DND-41 (cell line): ENCODE measurements around the gene ORAI2.
"Not testable (repeated sequence)": the region's sequence is repeated elsewhere in the genome, so short reads cannot be mapped to it uniquely, and the experiment has no call there.

Experiments used
- ATAC-seq: fragments of 200-7000 bp; cut with Tn5 transposase; 3 replicates; pipeline ENCODE4 v1.9.1; 2021; ENCODE audit warnings: low read depth; ENCODE audit not compliant: insufficient read depth
- DNase-seq: peaks from one replicate; pipeline ENCODE4 v3.0.0-alpha.2; 2020
- H2AFZ ChIP-seq: 2 replicates; pipeline ENCODE4 v1.6.0; 2012; ENCODE audit warnings: low read depth, low read length
- H3K27ac ChIP-seq: 2 replicates; pipeline ENCODE4 v1.5.1; 2012; ENCODE audit warnings: low read length, inconsistent platforms
- H3K27me3 ChIP-seq: fragments of 200-600 bp; sonication (generic); 2 replicates; pipeline ENCODE4 v1.6.0; 2012; ENCODE audit warnings: low read length, mild to moderate bottlenecking, inconsistent platforms; ENCODE audit not compliant: insufficient read depth, poor library complexity
- H3K36me3 ChIP-seq: 2 replicates; pipeline ENCODE4 v1.5.1; 2012; ENCODE audit warnings: low read length, inconsistent platforms; ENCODE audit not compliant: insufficient read depth
- H3K4me1 ChIP-seq: 2 replicates; pipeline ENCODE4 v1.5.1; 2012; ENCODE audit warnings: mild to moderate bottlenecking, low read length; ENCODE audit not compliant: insufficient read depth
- H3K4me2 ChIP-seq: 2 replicates; pipeline ENCODE4 v1.6.0; 2012; ENCODE audit warnings: mild to moderate bottlenecking, moderate library complexity, low read length, inconsistent platforms; ENCODE audit not compliant: insufficient read depth
- H3K4me3 ChIP-seq, 2 experiments: fragments of 200-600 bp in 1 of 2; shearing (Covaris generic) in 1 of 2; 2 replicates each; pipeline ENCODE4 v1.5.1; 2012 to 2016; ENCODE audit warnings: inconsistent platforms in 2 of 2, low read length in 2 of 2, mild to moderate bottlenecking in 2 of 2, low read depth in 1 of 2, moderate library complexity in 1 of 2
- H3K79me2 ChIP-seq: 2 replicates; pipeline ENCODE4 v1.6.0; 2012; ENCODE audit warnings: low read length, inconsistent platforms; ENCODE audit not compliant: insufficient read depth
- H3K9ac ChIP-seq: 2 replicates; pipeline ENCODE4 v1.6.0; 2012; ENCODE audit warnings: low read depth, mild to moderate bottlenecking, inconsistent platforms, low read length, moderate library complexity
- H3K9me3 ChIP-seq: 2 replicates; pipeline ENCODE4 v1.5.1; 2012; ENCODE audit warnings: low read length, moderate library complexity, mild to moderate bottlenecking, inconsistent platforms; ENCODE audit not compliant: insufficient read depth, severe bottlenecking
- H4K20me1 ChIP-seq: 2 replicates; pipeline ENCODE4 v1.6.0; 2012; ENCODE audit warnings: low read length; ENCODE audit not compliant: insufficient read depth
- CTCF ChIP-seq: IDR thresholded peaks from 2 replicates; pipeline ENCODE4 v1.5.1; 2012; ENCODE audit warnings: borderline replicate concordance, low read length, moderate library complexity, mild to moderate bottlenecking; ENCODE audit not compliant: poor library complexity, severe bottlenecking; ENCODE audit errors: extremely low read depth
- EZH2 ChIP-seq: IDR thresholded peaks from 3 replicates; pipeline ENCODE4 v1.6.1; 2012; ENCODE audit warnings: borderline replicate concordance, low read depth, mild to moderate bottlenecking, moderate library complexity, low read length, inconsistent platforms; ENCODE audit not compliant: severe bottlenecking

ORAI2 gene

DNA sequence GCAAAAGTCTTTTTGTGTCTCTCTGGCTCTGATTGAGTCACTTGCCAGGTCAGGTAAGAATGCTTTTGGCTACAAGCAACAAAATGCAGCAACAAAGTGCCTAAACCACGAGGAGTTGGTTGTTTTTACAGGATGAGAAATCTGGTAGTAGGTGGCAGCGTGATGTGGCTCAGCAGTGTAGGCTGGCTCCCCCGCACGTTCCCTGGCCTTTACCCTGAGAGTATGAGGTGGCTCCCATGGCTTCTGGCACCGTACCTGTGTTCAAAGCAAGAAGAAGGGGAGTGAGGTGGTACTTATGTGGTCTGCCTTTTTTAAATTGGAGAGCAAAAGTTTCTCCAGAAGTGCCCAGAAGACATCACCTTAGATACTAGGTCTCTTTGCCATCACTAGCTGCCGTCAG lies 25.5 kb upstream of the ORAI2 start:
- no peak overlapping the region for H3K4me2 ChIP-seq
- H3K9ac ChIP-seq: no peak overlapping the region
- peaks cover 97% of the 10 kb centered on the region for H3K36me3 ChIP-seq
- peaks cover 11% of the 10 kb centered on the region; the same call in 1 of the 2 replicates for H3K79me2 ChIP-seq
- no peak for TF ChIP-seq EZH2
- TF ChIP-seq CTCF: no peak
- H3K4me1 ChIP-seq: no peaks in the 10 kb centered on the region
- no peaks in the 10 kb centered on the region for H3K9me3 ChIP-seq
- H3K4me3 ChIP-seq: no peak overlapping the region
- H3K27ac ChIP-seq: no peak overlapping the region
- H3K27me3 ChIP-seq: no peaks in the 10 kb centered on the region
- peaks cover 11% of the 10 kb centered on the region; the same call in 1 of the 2 replicates for H4K20me1 ChIP-seq
- no peak overlapping the region for H2AFZ ChIP-seq
- DNase-seq: no peak
- no peak for ATAC-seq

- H3K27ac ChIP-seq, H3K4me1 ChIP-seq, H3K4me2 ChIP-seq, H3K27me3 ChIP-seq, H2AFZ ChIP-seq, H3K9ac ChIP-seq, DNase-seq, ATAC-seq, H3K9me3 ChIP-seq, H3K4me3 ChIP-seq: not testable (repeated sequence)
- H3K36me3 ChIP-seq: peaks cover 97% of the 10 kb centered on the region
- H4K20me1 ChIP-seq: peaks cover 12% of the 10 kb centered on the region; the same call in 1 of the 2 replicates
- H3K79me2 ChIP-seq: peaks cover 11% of the 10 kb centered on the region; the same call in 1 of the 2 replicates
Measured at GRCh38 chr7:102408530-102408929, 24.8 kb upstream of the ORAI2 start.

GRCh38 chr7:102409340-102409739 lies 24.0 kb upstream of the ORAI2 start:
- Histone ChIP-seq H3K4me3 (no peak overlapping the region), H3K4me1 (no peaks in the 10 kb centered on the region), H3K36me3 (peaks cover 97% of the 10 kb centered on the region), H3K27ac (no peak overlapping the region), H3K79me2 (peaks cover 11% of the 10 kb centered on the region; the same call in 1 of the 2 replicates), H3K27me3 (no peaks in the 10 kb centered on the region), H4K20me1 (peaks cover 4% of the 10 kb centered on the region; the same call in 1 of the 2 replicates), H3K9me3 (no peaks in the 10 kb centered on the region), H3K9ac (no peak overlapping the region), H2AFZ (no peak overlapping the region), H3K4me2 (no peak overlapping the region)
- ATAC-seq (no peak), DNase-seq (no peak)
- TF ChIP-seq CTCF (no peak), EZH2 (no peak)

GRCh38 chr7:102410123-102410522 lies 23.3 kb upstream of the ORAI2 start:
- Histone ChIP-seq H4K20me1 (peaks cover 4% of the 10 kb centered on the region; the same call in 1 of the 2 replicates), H3K4me2 (no peak overlapping the region), H3K4me3 (no peak overlapping the region), H3K9ac (no peak overlapping the region), H3K27me3 (no peaks in the 10 kb centered on the region), H3K9me3 (no peaks in the 10 kb centered on the region), H3K27ac (no peak overlapping the region), H2AFZ (no peak overlapping the region), H3K79me2 (peaks cover 11% of the 10 kb centered on the region; the same call in 1 of the 2 replicates), H3K4me1 (no peaks in the 10 kb centered on the region), H3K36me3 (peaks cover 97% of the 10 kb centered on the region)
- ATAC-seq (no peak), DNase-seq (no peak)
- no peak for TF ChIP-seq CTCF
- no peak for TF ChIP-seq EZH2
